Endodermal cell (in vitro differentiated cells): ENCODE data around the gene MRPL45. TPM values are rescaled to one million over a fixed set of nuclear protein-coding genes. Genes with fewer than 3 reads are reported as not detected.

ENCODE experiments used
- DNase-seq: peaks from one replicate; pipeline ENCODE4 v3.0.0-alpha.2; 2017
- H3K27ac ChIP-seq: 2 replicates; pipeline ENCODE4 v1.5.1; 2013; ENCODE audit warnings: mild to moderate bottlenecking, low read depth, low read length, moderate library complexity
- H3K27me3 ChIP-seq: 2 replicates; pipeline ENCODE4 v1.6.1; 2013; ENCODE audit warnings: mild to moderate bottlenecking, low read length, moderate library complexity; ENCODE audit not compliant: insufficient read depth, control insufficient read depth, poor library complexity, severe bottlenecking
- H3K36me3 ChIP-seq: 2 replicates; pipeline ENCODE4 v1.7.0; 2013; ENCODE audit warnings: mild to moderate bottlenecking, low read length, moderate library complexity; ENCODE audit not compliant: control insufficient read depth, insufficient read depth
- H3K4me1 ChIP-seq: one replicate; pipeline ENCODE4 v1.7.0; 2013; ENCODE audit warnings: low read length; ENCODE audit not compliant: control insufficient read depth, insufficient read depth
- H3K4me3 ChIP-seq: 2 replicates; pipeline ENCODE4 v1.5.1; 2013; ENCODE audit warnings: mild to moderate bottlenecking, low read length, moderate library complexity
- H3K9ac ChIP-seq: 2 replicates; pipeline ENCODE4 v1.6.1; 2013; ENCODE audit warnings: mild to moderate bottlenecking, low read length, moderate library complexity; ENCODE audit not compliant: poor library complexity, severe bottlenecking; ENCODE audit errors: extremely low read depth
- H3K9me3 ChIP-seq: 2 replicates; pipeline ENCODE4 v1.6.1; 2013; ENCODE audit warnings: mild to moderate bottlenecking, low read length, moderate library complexity; ENCODE audit not compliant: control insufficient read depth
- H3K27ac Mint-ChIP-seq: 2 replicates; pipeline ENCODE4 v1.8.0; 2020; ENCODE audit warnings: mixed read lengths
- H3K27me3 Mint-ChIP-seq: 2 replicates; pipeline ENCODE4 v1.8.0; 2021; ENCODE audit warnings: mild to moderate bottlenecking, mixed read lengths; ENCODE audit not compliant: insufficient read depth
- H3K36me3 Mint-ChIP-seq: 2 replicates; pipeline ENCODE4 v1.8.0; 2020; ENCODE audit warnings: low read depth, mixed read lengths
- H3K4me1 Mint-ChIP-seq: 2 replicates; pipeline ENCODE4 v1.8.0; 2020; ENCODE audit warnings: mixed read lengths
- H3K4me3 Mint-ChIP-seq: 2 replicates; pipeline ENCODE4 v1.8.0; 2020; ENCODE audit warnings: mild to moderate bottlenecking, moderate library complexity, mixed read lengths
- H3K9me3 Mint-ChIP-seq: 2 replicates; pipeline ENCODE4 v1.8.0; 2020; ENCODE audit warnings: mild to moderate bottlenecking, mixed read lengths
- CTCF ChIP-seq: fragments of 200-600 bp; sonication (generic); conservative IDR thresholded peaks from 2 replicates; pipeline ENCODE4 v1.5.0; 2021; ENCODE audit warnings: antibody characterized with exemption, mild to moderate bottlenecking
- WGBS, 2 experiments: methylation state at CpG; one replicate each; pipeline versions ENCODE4 v1.1.5 to v1.1.7; 2013; ENCODE audit warnings: missing lambda C conversion rate in 2 of 2, mixed read lengths in 1 of 2; ENCODE audit not compliant: insufficient coverage in 1 of 2, insufficient read length in 1 of 2; 5-methylcytosine and 5-hydroxymethylcytosine counted together
- total RNA-seq, 2 donors: library from RNA; stranded (reverse); fragmentation: NEBNext Ultra II Directional in 1 of 2; extraction: Animal tissue kit (Norgen Biotek cat#: 25700) in 1 of 2; gene quantifications; 2 replicates in 1 of 2; 3 replicates in 1 of 2; pipeline ENCODE4 v1.2.1, GENCODE V29; 2021

Gene MRPL45
- total RNA-seq, 2 donors from 2014 or later, result 48.8 to 51.9 TPM

GRCh38 chr17:38345743-38346142, 48.8 kb downstream of the MRPL45 start:
- 94 to 98% methylated on average over 5 to 7 of the region's 7 CpGs for WGBS, 2 experiments
- Mint-ChIP-seq H3K27ac (no peak overlapping the region), H3K4me3 (no peak overlapping the region), H3K27me3 (no peaks in the 10 kb centered on the region), H3K9me3 (no peaks in the 10 kb centered on the region), H3K4me1 (peaks cover 25% of the 10 kb centered on the region), H3K36me3 (no peaks in the 10 kb centered on the region)
- H3K9ac ChIP-seq, result no peak overlapping the region
- no peak for DNase-seq
- peaks cover 11% of the 10 kb centered on the region for H3K4me1 ChIP-seq
- H3K36me3 ChIP-seq, result no peaks in the 10 kb centered on the region
- no peak for TF ChIP-seq CTCF
- no peaks in the 10 kb centered on the region for H3K27me3 ChIP-seq
- no peaks in the 10 kb centered on the region for H3K9me3 ChIP-seq
- no peak overlapping the region for H3K4me3 ChIP-seq
- H3K27ac ChIP-seq, result no peak overlapping the region

DNA sequence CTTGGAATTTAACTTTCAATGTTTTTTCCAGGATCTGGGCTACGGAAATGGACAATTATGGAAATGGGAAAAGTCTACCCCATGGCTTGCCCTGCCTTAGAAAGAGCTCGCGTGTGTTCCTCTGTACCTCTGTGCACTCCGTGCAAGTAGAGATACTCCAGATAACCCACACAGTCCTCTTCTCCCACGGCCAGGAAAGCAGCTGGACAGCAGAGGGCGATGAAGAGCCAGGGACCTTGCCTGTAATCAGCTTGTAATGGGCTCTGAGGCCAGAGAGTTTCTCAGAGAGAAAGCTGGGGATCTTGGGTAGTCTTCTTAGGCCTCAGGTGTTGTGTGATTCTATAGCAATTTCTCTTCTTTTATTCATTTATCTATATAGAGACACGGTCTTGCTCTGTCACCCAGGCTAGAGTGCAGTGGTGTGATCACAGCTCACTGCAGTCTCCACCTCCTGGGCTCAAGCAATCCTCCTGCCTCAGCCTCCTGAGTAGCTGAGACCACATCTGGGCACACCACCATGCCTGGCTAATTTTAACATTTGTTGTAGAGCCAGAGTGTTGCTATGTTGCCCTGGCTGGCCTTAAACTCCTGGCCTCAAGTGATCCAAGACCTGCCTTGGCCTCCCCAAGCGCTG, 52.2 kb downstream of the MRPL45 start:
- Histone ChIP-seq H3K4me3 (no peak overlapping the region), H3K4me1 (peaks cover 6% of the 10 kb centered on the region), H3K9me3 (no peaks in the 10 kb centered on the region), H3K36me3 (no peaks in the 10 kb centered on the region), H3K9ac (no peak overlapping the region), H3K27me3 (peaks cover 10% of the 10 kb centered on the region), H3K27ac (no peak overlapping the region)
- H3K27me3 Mint-ChIP-seq, result no peaks in the 10 kb centered on the region
- TF ChIP-seq CTCF, result peak; percentile 95
- H3K4me3 Mint-ChIP-seq, result no peak overlapping the region
- H3K9me3 Mint-ChIP-seq, result no peaks in the 10 kb centered on the region
- 17 to 23% methylated on average over 7 to 8 of the region's 8 CpGs for WGBS, 2 experiments
- peaks cover 30% of the 10 kb centered on the region for H3K4me1 Mint-ChIP-seq
- H3K36me3 Mint-ChIP-seq, result no peaks in the 10 kb centered on the region
- peak overlapping the region; percentile 90 for H3K27ac Mint-ChIP-seq
- DNase-seq, result peak; percentile 98

GRCh38 chr17:38350035-38350434, 53.1 kb downstream of the MRPL45 start:
- H3K4me3 Mint-ChIP-seq, result no peak overlapping the region

More at GRCh38 chr17:38350035-38350434, 53.1 kb downstream of the MRPL45 start:
- H3K9ac ChIP-seq, result peak overlapping the region; percentile 27
- 85 to 88% methylated on average over 2 of the region's 2 CpGs for WGBS, 2 experiments
- H3K9me3 ChIP-seq, result no peaks in the 10 kb centered on the region
- H3K4me1 ChIP-seq, result peaks cover 6% of the 10 kb centered on the region
- H3K27me3 ChIP-seq, result peaks cover 18% of the 10 kb centered on the region
- Mint-ChIP-seq H3K9me3 (no peaks in the 10 kb centered on the region), H3K4me1 (peaks cover 39% of the 10 kb centered on the region), H3K27ac (peak overlapping the region; percentile 90), H3K36me3 (no peaks in the 10 kb centered on the region), H3K27me3 (no peaks in the 10 kb centered on the region)
- no peak for TF ChIP-seq CTCF
- H3K27ac ChIP-seq, result peak overlapping the region; percentile 29
- no peak overlapping the region for H3K4me3 ChIP-seq
- peak; percentile 73 for DNase-seq
- no peaks in the 10 kb centered on the region for H3K36me3 ChIP-seq
